Neural crest cell (in vitro differentiated cells): ENCODE measurements around the gene KCTD14. TPM values are rescaled to one million over a fixed set of nuclear protein-coding genes. Genes with fewer than 3 reads are reported as not detected.
"Not testable (repeated sequence)": the region's sequence is repeated elsewhere in the genome, so short reads cannot be mapped to it uniquely, and the experiment has no call there.

Source experiments
- DNase-seq: peaks from one replicate; pipeline ENCODE4 v3.0.0; 2021; ENCODE audit warnings: low read depth, mixed read lengths, low spot score
- H3K27ac Mint-ChIP-seq: one replicate; pipeline ENCODE4 v1.8.0; 2021; ENCODE audit warnings: mild to moderate bottlenecking, mixed read lengths; ENCODE audit not compliant: unreplicated experiment
- H3K27me3 Mint-ChIP-seq: 2 replicates; pipeline ENCODE4 v1.8.0; 2021; ENCODE audit warnings: low read depth, mild to moderate bottlenecking, mixed read lengths
- H3K36me3 Mint-ChIP-seq: 2 replicates; pipeline ENCODE4 v1.8.0; 2021; ENCODE audit warnings: low read depth, mild to moderate bottlenecking, mixed read lengths
- H3K4me1 Mint-ChIP-seq: 2 replicates; pipeline ENCODE4 v1.8.0; 2021; ENCODE audit warnings: mixed read lengths
- H3K4me3 Mint-ChIP-seq: one replicate; pipeline ENCODE4 v1.8.0; 2021; ENCODE audit warnings: mild to moderate bottlenecking, mixed read lengths
- H3K9me3 Mint-ChIP-seq: 2 replicates; pipeline ENCODE4 v1.8.0; 2021; ENCODE audit warnings: mixed read lengths
- CTCF ChIP-seq: fragments of 200-600 bp; sonication (generic); conservative IDR thresholded peaks from 2 replicates; pipeline ENCODE4 v1.5.0; 2021; ENCODE audit warnings: antibody characterized with exemption, mild to moderate bottlenecking
- total RNA-seq: library from RNA; stranded (reverse); gene quantifications from 2 replicates; pipeline ENCODE4 v1.2.1, GENCODE V29; 2021

KCTD14 gene
- total RNA-seq, 1 donor from 2014 or later: 1.4 TPM

GRCh38 chr11:78030429-78031325 lies 7.6 kb upstream of the KCTD14 start:
- no peak for DNase-seq
- no peaks in the 10 kb centered on the region for H3K9me3 Mint-ChIP-seq
- H3K27me3 Mint-ChIP-seq: no peaks in the 10 kb centered on the region
- H3K36me3 Mint-ChIP-seq: no peaks in the 10 kb centered on the region
- no peak for TF ChIP-seq CTCF
- peak overlapping the region; percentile 65 for H3K27ac Mint-ChIP-seq
- no peak overlapping the region for H3K4me3 Mint-ChIP-seq
- peaks cover 8% of the 10 kb centered on the region for H3K4me1 Mint-ChIP-seq

GRCh38 chr11:78028423-78028822 lies 5.3 kb upstream of the KCTD14 start:
- not testable (repeated sequence) for H3K27ac Mint-ChIP-seq, DNase-seq, H3K4me1 Mint-ChIP-seq, H3K36me3 Mint-ChIP-seq, H3K27me3 Mint-ChIP-seq, H3K9me3 Mint-ChIP-seq, H3K4me3 Mint-ChIP-seq

GRCh38 chr11:78027759-78028158 lies 4.7 kb upstream of the KCTD14 start:
- Mint-ChIP-seq H3K27ac (no peak overlapping the region), H3K36me3 (no peaks in the 10 kb centered on the region), H3K4me3 (no peak overlapping the region), H3K4me1 (peaks cover 11% of the 10 kb centered on the region), H3K9me3 (no peaks in the 10 kb centered on the region), H3K27me3 (peaks cover 10% of the 10 kb centered on the region)
- no peak for TF ChIP-seq CTCF
- no peak for DNase-seq

GRCh38 chr11:78025378-78025777 lies 2.3 kb upstream of the KCTD14 start:
- Mint-ChIP-seq H3K4me3 (no peak overlapping the region), H3K27me3 (peaks cover 23% of the 10 kb centered on the region), H3K36me3 (no peaks in the 10 kb centered on the region), H3K27ac (no peak overlapping the region), H3K9me3 (no peaks in the 10 kb centered on the region), H3K4me1 (peaks cover 22% of the 10 kb centered on the region)
- no peak for TF ChIP-seq CTCF
- no peak for DNase-seq

GRCh38 chr11:78023426-78023825 lies 350 bp upstream of the KCTD14 start:
- H3K4me1 Mint-ChIP-seq: peaks cover 27% of the 10 kb centered on the region
- no peak overlapping the region for H3K4me3 Mint-ChIP-seq
- H3K36me3 Mint-ChIP-seq: no peaks in the 10 kb centered on the region
- H3K27ac Mint-ChIP-seq: no peak overlapping the region
- no peak for DNase-seq
- peaks cover 25% of the 10 kb centered on the region for H3K27me3 Mint-ChIP-seq
- H3K9me3 Mint-ChIP-seq: no peaks in the 10 kb centered on the region
- TF ChIP-seq CTCF: no peak

- Mint-ChIP-seq H3K9me3 (no peaks in the 10 kb centered on the region), H3K36me3 (no peaks in the 10 kb centered on the region), H3K27me3 (peaks cover 25% of the 10 kb centered on the region), H3K27ac (no peak overlapping the region), H3K4me3 (no peak overlapping the region), H3K4me1 (peaks cover 27% of the 10 kb centered on the region)
- no peak for TF ChIP-seq CTCF
- DNase-seq: no peak
Measured at GRCh38 chr11:78021611-78022010, 1.5 kb downstream of the KCTD14 start.
